HUES6 (cell line): ENCODE results near the gene AGFG2.

Source experiments
- H3K27ac ChIP-seq: 2 replicates; pipeline ENCODE4 v1.7.0; 2013; ENCODE audit warnings: low read depth, mild to moderate bottlenecking, low read length, inconsistent platforms
- H3K27me3 ChIP-seq: 2 replicates; pipeline ENCODE4 v1.6.1; 2013; ENCODE audit warnings: low read length; ENCODE audit not compliant: control insufficient read depth, insufficient read depth
- H3K36me3 ChIP-seq: 2 replicates; pipeline ENCODE4 v1.6.1; 2013; ENCODE audit warnings: low read length; ENCODE audit not compliant: control insufficient read depth, insufficient read depth
- H3K4me1 ChIP-seq: 2 replicates; pipeline ENCODE4 v1.6.1; 2013; ENCODE audit warnings: low read length; ENCODE audit not compliant: control insufficient read depth, insufficient read depth
- H3K4me3 ChIP-seq: 2 replicates; pipeline ENCODE4 v1.5.1; 2013; ENCODE audit warnings: low read depth, low read length
- H3K9ac ChIP-seq: one replicate; pipeline ENCODE4 v1.6.1; 2013; ENCODE audit warnings: mild to moderate bottlenecking, low read length
- H3K9me3 ChIP-seq: 2 replicates; pipeline ENCODE4 v1.6.1; 2013; ENCODE audit warnings: low read depth, low read length; ENCODE audit not compliant: control insufficient read depth, insufficient read depth

AGFG2 gene

GRCh38 chr7:100566018-100566531, 27.1 kb downstream of the AGFG2 start:
- Histone ChIP-seq H3K4me1 (peaks cover 31% of the 10 kb centered on the region), H3K27ac (no peak overlapping the region), H3K9ac (no peak overlapping the region), H3K36me3 (peaks cover 6% of the 10 kb centered on the region), H3K9me3 (no peaks in the 10 kb centered on the region), H3K27me3 (no peaks in the 10 kb centered on the region), H3K4me3 (no peak overlapping the region)

- Histone ChIP-seq H3K4me1 (peaks cover 42% of the 10 kb centered on the region), H3K27me3 (no peaks in the 10 kb centered on the region), H3K36me3 (peaks cover 6% of the 10 kb centered on the region), H3K27ac (no peak overlapping the region), H3K9me3 (no peaks in the 10 kb centered on the region), H3K9ac (no peak overlapping the region), H3K4me3 (no peak overlapping the region)
Observed at GRCh38 chr7:100567031-100567730, 28.2 kb downstream of the AGFG2 start.

GRCh38 chr7:100567751-100568175, 28.8 kb downstream of the AGFG2 start:
- no peak overlapping the region for H3K4me3 ChIP-seq

GRCh38 chr7:100568176-100568895, 29.3 kb downstream of the AGFG2 start:
- Histone ChIP-seq H3K4me1 (peaks cover 50% of the 10 kb centered on the region), H3K27me3 (no peaks in the 10 kb centered on the region), H3K4me3 (no peak overlapping the region), H3K9me3 (no peaks in the 10 kb centered on the region), H3K36me3 (no peaks in the 10 kb centered on the region), H3K9ac (no peak overlapping the region), H3K27ac (no peak overlapping the region)

More at GRCh38 chr7:100567751-100568175, 28.8 kb downstream of the AGFG2 start:
- no peaks in the 10 kb centered on the region for H3K9me3 ChIP-seq
- H3K27ac ChIP-seq = no peak overlapping the region
- no peaks in the 10 kb centered on the region for H3K27me3 ChIP-seq
- H3K36me3 ChIP-seq = peaks cover 4% of the 10 kb centered on the region
- H3K9ac ChIP-seq = no peak overlapping the region
- H3K4me1 ChIP-seq = peaks cover 48% of the 10 kb centered on the region

- Histone ChIP-seq H3K9me3 (no peaks in the 10 kb centered on the region), H3K27ac (no peak overlapping the region; the same call in 1 of the 2 replicates), H3K4me3 (peak overlapping the region; percentile 71), H3K9ac (peak overlapping the region; percentile 78), H3K36me3 (no peaks in the 10 kb centered on the region), H3K27me3 (no peaks in the 10 kb centered on the region), H3K4me1 (peaks cover 47% of the 10 kb centered on the region)
Observed at GRCh38 chr7:100568896-100569844, 30.2 kb downstream of the AGFG2 start.

GRCh38 chr7:100570954-100571828, 32.2 kb downstream of the AGFG2 start:
- no peaks in the 10 kb centered on the region for H3K9me3 ChIP-seq
- peak overlapping the region; percentile 3 for H3K9ac ChIP-seq
- H3K27ac ChIP-seq = no peak overlapping the region; the same call in 1 of the 2 replicates
- no peaks in the 10 kb centered on the region for H3K27me3 ChIP-seq
- H3K4me3 ChIP-seq = peak overlapping the region; percentile 41
- H3K4me1 ChIP-seq = peaks cover 46% of the 10 kb centered on the region
- peaks cover 16% of the 10 kb centered on the region for H3K36me3 ChIP-seq

GRCh38 chr7:100571829-100572116, 32.8 kb downstream of the AGFG2 start:
- Histone ChIP-seq H3K4me1 (peaks cover 44% of the 10 kb centered on the region), H3K9me3 (no peaks in the 10 kb centered on the region), H3K27ac (no peak overlapping the region), H3K36me3 (peaks cover 22% of the 10 kb centered on the region), H3K9ac (peak overlapping the region; percentile 3), H3K4me3 (peak overlapping the region; percentile 41; the same call in 1 of the 2 replicates), H3K27me3 (no peaks in the 10 kb centered on the region)

- Histone ChIP-seq H3K9ac (peak overlapping the region; percentile 0), H3K4me1 (peaks cover 41% of the 10 kb centered on the region), H3K27ac (peak overlapping the region; percentile 35; the same call in 1 of the 2 replicates), H3K9me3 (no peaks in the 10 kb centered on the region), H3K27me3 (no peaks in the 10 kb centered on the region), H3K4me3 (peak overlapping the region; percentile 41; the same call in 1 of the 2 replicates), H3K36me3 (peaks cover 26% of the 10 kb centered on the region)
Observed at GRCh38 chr7:100572281-100572948, 33.4 kb downstream of the AGFG2 start.

GRCh38 chr7:100572949-100573675, 34.1 kb downstream of the AGFG2 start:
- H3K4me1 ChIP-seq = peaks cover 35% of the 10 kb centered on the region
- no peak overlapping the region for H3K9ac ChIP-seq
- H3K4me3 ChIP-seq = no peak overlapping the region
- no peaks in the 10 kb centered on the region for H3K27me3 ChIP-seq
- peaks cover 33% of the 10 kb centered on the region for H3K36me3 ChIP-seq
- H3K27ac ChIP-seq = no peak overlapping the region
- no peaks in the 10 kb centered on the region for H3K9me3 ChIP-seq
